Activated CD8-positive, alpha-beta memory T cell treated with anti-CD3 and anti-CD28 coated beads, Interleukin-2, amount 10 ng/mL, durations not matched to agents 7 days and 5 days (primary cell): ENCODE data around the gene PPP2R2C. TPM values are rescaled to one million over a fixed set of nuclear protein-coding genes. Genes with fewer than 3 reads are reported as not detected.

Experiments
- ATAC-seq: fragments of 150-1000 bp; cut with Tn5 transposase; one replicate; pipeline ENCODE4 v1.10.0; 2021; ENCODE audit warnings: moderate library complexity
- CTCF ChIA-PET: fragments of 350-600 bp; sonication (Branson Sonifier 250); formaldehyde crosslinking; loops from one replicate; lab custom pipeline; 2021; ENCODE audit warnings: antibody characterized with exemption; lab: Charles Lee
- DNase-seq: peaks from one replicate; pipeline ENCODE4 v3.0.0-alpha.2; 2020
- H3K27ac Mint-ChIP-seq: one replicate; pipeline ENCODE4 v1.8.0; 2021; ENCODE audit warnings: mild to moderate bottlenecking, mixed read lengths
- H3K27me3 Mint-ChIP-seq: one replicate; pipeline ENCODE4 v1.8.0; 2021; ENCODE audit warnings: mixed read lengths
- H3K36me3 Mint-ChIP-seq: one replicate; pipeline ENCODE4 v1.8.0; 2021; ENCODE audit warnings: mild to moderate bottlenecking, mixed read lengths
- H3K4me1 Mint-ChIP-seq: one replicate; pipeline ENCODE4 v1.8.0; 2021; ENCODE audit warnings: mixed read lengths
- H3K4me3 Mint-ChIP-seq: one replicate; pipeline ENCODE4 v1.8.0; 2021; ENCODE audit warnings: mild to moderate bottlenecking, moderate library complexity, mixed read lengths
- H3K9me3 Mint-ChIP-seq: one replicate; pipeline ENCODE4 v1.8.0; 2022; ENCODE audit warnings: low read depth, mixed read lengths
- total RNA-seq, 2 experiments: library from RNA; stranded (reverse); gene quantifications; one replicate each; pipeline ENCODE4 v1.2.3, GENCODE V29; 2021

The PPP2R2C gene
- total RNA-seq, 2 experiments from 2014 or later: not detected

GRCh38 chr4:6454112-6454910, 18.1 kb downstream of the PPP2R2C start:
- DNase-seq (no peak), ATAC-seq (no peak)
- no peak overlapping the region for H3K27ac Mint-ChIP-seq
- H3K4me1 Mint-ChIP-seq: no peaks in the 10 kb centered on the region
- peaks cover 7% of the 10 kb centered on the region for H3K27me3 Mint-ChIP-seq
- CTCF ChIA-PET: no interaction called here
- no peaks in the 10 kb centered on the region for H3K36me3 Mint-ChIP-seq
- no peak overlapping the region for H3K4me3 Mint-ChIP-seq
- H3K9me3 Mint-ChIP-seq: no peaks in the 10 kb centered on the region

GRCh38 chr4:6453688-6453990, 18.8 kb downstream of the PPP2R2C start:
- Mint-ChIP-seq H3K4me1 (no peaks in the 10 kb centered on the region), H3K27me3 (peaks cover 4% of the 10 kb centered on the region), H3K36me3 (no peaks in the 10 kb centered on the region), H3K4me3 (no peak overlapping the region), H3K9me3 (no peaks in the 10 kb centered on the region), H3K27ac (no peak overlapping the region)
- DNase-seq (no peak), ATAC-seq (no peak)
- CTCF ChIA-PET: no interaction called here

- ATAC-seq (no peak), DNase-seq (no peak)
- H3K27me3 Mint-ChIP-seq: peaks cover 4% of the 10 kb centered on the region
- H3K36me3 Mint-ChIP-seq: no peaks in the 10 kb centered on the region
- H3K4me1 Mint-ChIP-seq: no peaks in the 10 kb centered on the region
- no peak overlapping the region for H3K27ac Mint-ChIP-seq
- CTCF ChIA-PET: no interaction called here
- H3K9me3 Mint-ChIP-seq: no peaks in the 10 kb centered on the region
- H3K4me3 Mint-ChIP-seq: no peak overlapping the region
Measured at GRCh38 chr4:6452897-6453687, 19.3 kb downstream of the PPP2R2C start.

DNA sequence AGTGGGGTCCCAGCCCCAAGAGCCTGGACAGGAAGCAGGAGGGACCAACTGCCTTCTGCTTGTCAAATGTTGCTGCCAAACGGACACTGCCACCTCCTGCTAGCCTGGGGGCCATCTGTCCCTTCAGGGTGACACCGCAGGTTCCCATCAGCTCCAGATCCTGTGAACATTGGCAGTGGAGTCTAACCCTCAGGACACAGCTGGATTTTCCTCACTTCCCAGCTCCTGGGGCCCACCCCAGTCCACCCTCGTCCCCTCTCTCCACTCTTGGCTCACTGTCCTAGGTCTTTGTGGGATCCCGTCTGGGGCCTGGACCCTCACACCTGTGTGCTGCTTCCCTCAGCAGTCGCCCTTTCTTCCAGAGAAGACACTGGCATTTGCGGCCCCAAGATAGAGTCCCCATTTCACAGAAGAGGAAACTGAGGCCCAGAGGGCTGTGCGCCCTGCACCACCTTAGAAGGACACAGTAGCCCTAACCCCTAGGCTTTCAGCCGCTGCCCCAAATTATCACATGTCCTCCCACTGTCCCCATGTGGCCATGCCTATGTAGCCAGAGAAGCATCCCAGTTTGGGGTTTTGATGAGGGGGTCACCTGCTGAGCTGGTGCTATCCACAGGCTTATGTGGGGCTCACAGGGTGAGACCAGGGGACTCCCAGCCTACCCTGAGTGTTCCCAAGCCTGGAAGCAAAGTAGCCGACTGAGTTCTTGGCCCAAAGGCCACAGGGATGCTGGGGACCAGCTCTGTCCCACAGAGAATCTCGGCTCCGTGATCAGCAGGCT, 20.1 kb downstream of the PPP2R2C start:
- ATAC-seq: no peak
- DNase-seq: no peak
- no peaks in the 10 kb centered on the region for H3K9me3 Mint-ChIP-seq
- no peak overlapping the region for H3K4me3 Mint-ChIP-seq
- H3K4me1 Mint-ChIP-seq: no peaks in the 10 kb centered on the region
- no peak overlapping the region for H3K27ac Mint-ChIP-seq
- no peaks in the 10 kb centered on the region for H3K27me3 Mint-ChIP-seq
- CTCF ChIA-PET: no interaction called here
- no peaks in the 10 kb centered on the region for H3K36me3 Mint-ChIP-seq

DNA sequence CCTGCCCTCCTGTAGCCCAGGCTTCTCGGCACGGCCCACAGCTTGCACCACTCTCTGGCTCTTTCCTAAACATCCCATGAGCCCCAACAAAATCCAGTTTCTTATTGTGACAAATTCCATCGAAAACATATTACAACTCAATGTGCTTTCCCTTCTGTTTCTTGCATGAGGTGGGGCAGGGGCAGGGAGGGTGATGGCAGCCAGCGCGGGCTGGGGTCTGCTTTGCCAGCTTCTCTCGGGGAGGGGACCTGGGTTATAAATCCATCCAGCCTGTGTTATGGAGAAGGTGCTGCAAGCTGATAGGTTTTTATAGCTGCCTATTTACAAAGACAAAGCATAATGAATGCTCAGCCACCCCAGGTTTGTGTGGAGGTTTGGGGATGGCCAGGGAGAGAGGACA, 21.1 kb downstream of the PPP2R2C start:
- Mint-ChIP-seq H3K36me3 (no peaks in the 10 kb centered on the region), H3K27ac (no peak overlapping the region), H3K4me3 (no peak overlapping the region), H3K9me3 (no peaks in the 10 kb centered on the region), H3K4me1 (no peaks in the 10 kb centered on the region), H3K27me3 (peaks cover 6% of the 10 kb centered on the region)
- DNase-seq (no peak), ATAC-seq (no peak)
- CTCF ChIA-PET: no interaction called here

DNA sequence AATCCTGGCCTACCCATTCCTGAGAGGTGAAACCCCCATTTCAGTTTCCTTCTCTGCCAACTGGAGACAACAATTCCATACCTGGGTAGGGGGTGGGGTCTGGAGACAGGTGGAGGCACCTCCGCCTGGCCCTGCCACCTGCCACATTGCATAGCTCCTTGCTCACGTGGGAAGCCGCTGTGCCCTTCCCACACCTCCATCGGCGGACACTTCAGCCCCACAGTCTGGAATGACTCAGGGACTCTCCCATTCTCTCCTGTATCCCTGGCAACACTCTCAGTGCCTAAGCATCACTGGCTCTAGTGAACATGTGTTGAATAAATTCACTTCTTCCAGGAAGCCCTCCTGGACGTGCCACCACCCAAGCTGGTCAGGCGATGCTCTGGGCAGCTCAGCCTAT, 21.7 kb downstream of the PPP2R2C start:
- H3K4me3 Mint-ChIP-seq: no peak overlapping the region
- H3K36me3 Mint-ChIP-seq: no peaks in the 10 kb centered on the region
- DNase-seq: no peak
- no peak for ATAC-seq
- CTCF ChIA-PET: no interaction called here
- H3K27me3 Mint-ChIP-seq: peaks cover 10% of the 10 kb centered on the region
- H3K9me3 Mint-ChIP-seq: no peaks in the 10 kb centered on the region
- no peak overlapping the region for H3K27ac Mint-ChIP-seq
- H3K4me1 Mint-ChIP-seq: no peaks in the 10 kb centered on the region

DNA sequence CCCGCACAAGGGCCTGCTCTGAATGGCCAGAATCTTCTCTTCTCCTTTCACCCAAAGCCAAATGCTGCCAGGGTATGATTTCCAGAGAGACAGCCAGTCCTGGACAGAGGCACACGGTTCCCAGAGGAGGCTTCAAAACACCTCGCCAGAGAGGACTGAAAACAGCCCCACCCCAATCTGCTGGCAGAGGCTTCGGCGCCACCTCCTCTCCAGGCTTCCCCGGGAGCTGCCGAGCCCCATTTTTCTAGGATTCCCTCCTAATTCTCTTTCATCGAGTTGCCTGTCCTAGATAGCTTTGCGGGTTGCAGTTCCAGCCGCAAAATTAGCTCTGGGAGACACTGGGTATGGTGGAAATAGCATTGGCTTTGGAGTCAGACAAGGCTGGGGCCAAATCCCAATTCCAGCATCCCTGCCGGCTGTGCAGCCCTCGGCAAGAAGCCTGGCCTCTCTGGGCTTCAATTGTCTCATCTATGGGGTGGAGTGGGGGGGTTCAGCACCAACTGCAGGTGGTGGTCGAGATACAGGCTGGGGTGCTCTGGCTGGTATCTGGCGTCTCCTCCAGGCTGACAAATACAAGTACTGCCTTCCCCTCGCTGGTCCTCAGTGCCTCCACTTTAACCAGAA, 22.6 kb downstream of the PPP2R2C start:
- no peaks in the 10 kb centered on the region for H3K9me3 Mint-ChIP-seq
- H3K4me3 Mint-ChIP-seq: no peak overlapping the region
- no peaks in the 10 kb centered on the region for H3K4me1 Mint-ChIP-seq
- DNase-seq (no peak), ATAC-seq (no peak)
- peaks cover 10% of the 10 kb centered on the region for H3K27me3 Mint-ChIP-seq
- no peak overlapping the region for H3K27ac Mint-ChIP-seq
- H3K36me3 Mint-ChIP-seq: no peaks in the 10 kb centered on the region
- CTCF ChIA-PET: no interaction called here

GRCh38 chr4:6449335-6449734, 23.1 kb downstream of the PPP2R2C start:
- no peaks in the 10 kb centered on the region for H3K9me3 Mint-ChIP-seq
- no peak overlapping the region for H3K27ac Mint-ChIP-seq
- CTCF ChIA-PET: no interaction called here
- H3K27me3 Mint-ChIP-seq: peaks cover 10% of the 10 kb centered on the region
- no peaks in the 10 kb centered on the region for H3K4me1 Mint-ChIP-seq
- DNase-seq: no peak
- H3K4me3 Mint-ChIP-seq: no peak overlapping the region
- ATAC-seq: no peak
- no peaks in the 10 kb centered on the region for H3K36me3 Mint-ChIP-seq

DNA sequence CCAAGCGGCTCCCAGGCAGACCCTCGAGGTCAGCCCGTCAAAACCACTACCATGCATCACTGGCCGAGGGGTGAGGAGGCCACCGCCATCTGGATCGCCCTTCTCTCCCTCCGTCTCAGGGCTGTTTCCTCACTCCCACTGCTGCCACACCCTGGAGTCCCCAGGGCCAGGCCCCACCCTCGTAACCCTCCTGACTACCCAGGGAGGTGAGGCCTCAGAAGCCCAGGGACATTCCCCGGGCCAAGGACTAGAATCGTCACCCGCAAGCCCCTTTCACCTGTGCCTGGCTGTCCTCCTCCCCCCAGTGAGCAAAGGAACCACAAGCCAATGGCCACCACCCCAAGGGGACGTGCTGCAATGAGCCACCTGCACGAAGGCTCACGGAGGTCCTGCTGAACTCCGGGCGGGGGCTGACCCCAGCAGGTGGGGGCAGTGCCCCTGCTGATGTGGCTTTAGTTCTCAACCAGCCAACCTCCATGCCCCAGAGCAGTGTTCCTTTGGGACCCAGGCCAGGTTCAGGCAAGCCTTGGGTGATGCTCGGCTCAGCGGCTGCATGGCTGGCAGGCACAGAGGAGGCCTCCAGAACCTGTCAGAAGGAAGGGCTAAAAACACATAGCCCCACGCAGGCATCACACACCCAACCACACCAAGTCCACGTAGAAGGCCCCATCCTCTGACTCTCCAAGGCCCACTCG, 23.8 kb downstream of the PPP2R2C start:
- H3K36me3 Mint-ChIP-seq: no peaks in the 10 kb centered on the region
- no peaks in the 10 kb centered on the region for H3K4me1 Mint-ChIP-seq
- ATAC-seq (no peak), DNase-seq (no peak)
- CTCF ChIA-PET: no interaction called here
- H3K4me3 Mint-ChIP-seq: no peak overlapping the region
- H3K9me3 Mint-ChIP-seq: no peaks in the 10 kb centered on the region
- H3K27ac Mint-ChIP-seq: no peak overlapping the region
- H3K27me3 Mint-ChIP-seq: peaks cover 10% of the 10 kb centered on the region

- no peak overlapping the region for H3K27ac Mint-ChIP-seq
- CTCF ChIA-PET: no interaction called here
- DNase-seq: no peak
Measured at GRCh38 chr4:6447672-6448171, 24.7 kb downstream of the PPP2R2C start.

DNA sequence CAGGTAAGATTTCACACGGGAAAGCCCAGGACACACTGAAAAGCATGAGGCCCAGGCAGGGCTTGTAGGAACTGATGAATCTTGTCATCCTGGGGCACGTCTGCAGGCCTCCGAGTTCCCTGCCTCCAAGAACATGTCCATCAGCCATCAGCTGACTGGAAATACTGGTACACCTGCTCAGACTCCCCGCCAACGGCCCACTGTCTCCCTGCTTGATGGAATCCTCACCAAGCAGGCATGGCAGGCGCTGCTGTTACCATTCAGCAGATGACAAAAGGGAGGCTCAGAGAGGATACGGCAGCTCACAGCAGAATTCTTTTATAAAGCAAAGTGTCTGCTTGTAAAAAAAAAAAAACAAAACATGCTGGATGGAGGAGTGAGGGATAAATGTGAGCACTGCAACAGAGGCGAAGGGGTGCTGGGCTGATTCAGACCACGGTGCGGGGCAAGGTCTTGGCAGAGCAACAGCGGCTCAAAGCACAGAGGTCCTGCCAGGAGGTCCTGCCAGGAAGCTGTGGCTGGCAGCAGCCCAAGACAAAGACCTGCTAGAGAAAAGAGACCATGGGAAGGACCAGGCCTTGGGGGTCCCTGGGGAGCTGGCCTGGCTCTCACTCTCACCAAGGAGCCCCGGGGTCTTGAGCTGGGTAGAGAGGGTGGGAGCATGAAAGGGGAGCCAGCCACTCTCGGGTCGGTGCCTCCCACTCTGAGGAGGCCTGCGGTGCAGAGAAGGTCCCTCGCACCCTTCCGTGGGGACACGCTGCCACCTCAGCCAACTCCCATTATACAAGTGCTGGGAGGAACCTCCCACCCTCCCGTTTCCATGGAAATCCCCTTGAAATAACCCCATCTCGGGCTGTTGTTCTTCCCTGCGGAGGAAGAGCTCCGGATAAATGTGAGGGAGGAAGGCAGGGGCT, 25.6 kb downstream of the PPP2R2C start:
- DNase-seq (no peak), ATAC-seq (no peak)
- H3K27me3 Mint-ChIP-seq: peaks cover 10% of the 10 kb centered on the region
- no peak overlapping the region for H3K4me3 Mint-ChIP-seq
- H3K4me1 Mint-ChIP-seq: peaks cover 5% of the 10 kb centered on the region
- no peaks in the 10 kb centered on the region for H3K36me3 Mint-ChIP-seq
- H3K9me3 Mint-ChIP-seq: no peaks in the 10 kb centered on the region
- H3K27ac Mint-ChIP-seq: no peak overlapping the region
- CTCF ChIA-PET: no interaction called here

More at GRCh38 chr4:6447672-6448171, 24.7 kb downstream of the PPP2R2C start:
- Mint-ChIP-seq H3K36me3 (no peaks in the 10 kb centered on the region), H3K9me3 (no peaks in the 10 kb centered on the region), H3K4me1 (peaks cover 5% of the 10 kb centered on the region), H3K27me3 (peaks cover 10% of the 10 kb centered on the region), H3K4me3 (no peak overlapping the region)
- no peak for ATAC-seq

- Mint-ChIP-seq H3K4me1 (peaks cover 5% of the 10 kb centered on the region), H3K27ac (no peak overlapping the region), H3K36me3 (no peaks in the 10 kb centered on the region), H3K27me3 (peaks cover 10% of the 10 kb centered on the region), H3K4me3 (no peak overlapping the region), H3K9me3 (no peaks in the 10 kb centered on the region)
- DNase-seq (no peak), ATAC-seq (no peak)
- CTCF ChIA-PET: no interaction called here
Measured at GRCh38 chr4:6446130-6446482, 26.3 kb downstream of the PPP2R2C start.
